ENCODE measurements around the gene PKD1L1.

The PKD1L1 gene

DNA sequence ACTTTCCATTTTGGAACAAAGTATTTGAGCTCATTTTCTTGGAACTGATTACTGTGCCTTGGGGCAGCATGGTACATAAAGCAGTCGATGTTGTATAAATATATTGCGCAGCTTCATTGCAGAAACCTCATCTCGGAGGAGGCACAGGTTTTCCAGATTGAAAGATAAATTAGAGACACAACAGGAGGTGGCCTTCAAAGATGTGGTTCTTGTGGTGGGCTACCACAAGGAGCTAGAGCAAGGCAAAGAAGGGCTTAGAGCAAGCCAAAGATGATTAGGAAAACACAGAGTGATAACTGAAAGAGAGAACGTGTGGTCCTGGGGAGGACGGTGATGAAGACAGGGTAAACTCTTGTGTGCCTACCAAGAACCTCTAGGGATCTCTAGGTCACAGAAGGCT is 197.2 kb downstream of the PKD1L1 start:
- in situ Hi-C loops (cut with HindIII; ENCODE audit: low sequenced_read_pairs): no loop called here

DNA sequence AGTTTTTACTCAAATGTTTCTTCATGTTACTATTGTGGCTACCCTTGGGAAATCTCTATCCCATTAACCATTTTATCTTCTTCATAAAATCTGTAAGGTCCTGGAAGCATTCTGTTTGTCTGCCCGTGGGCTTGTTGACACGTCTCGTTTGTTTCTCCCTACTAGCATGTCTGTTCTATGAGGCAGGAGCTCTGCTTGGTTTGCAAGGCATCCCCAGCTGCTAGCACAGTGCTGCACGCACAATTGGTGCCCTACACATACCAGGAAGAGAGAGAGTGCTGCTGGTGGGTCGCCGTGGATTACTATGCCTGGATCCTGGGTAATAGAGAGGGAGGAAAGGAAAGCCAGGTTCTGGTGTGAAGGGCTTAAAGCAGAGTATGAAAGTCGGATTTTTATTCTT is 200.2 kb downstream of the PKD1L1 start:
- in situ Hi-C loops (cut with HindIII; ENCODE audit: low sequenced_read_pairs): no loop called here

DNA sequence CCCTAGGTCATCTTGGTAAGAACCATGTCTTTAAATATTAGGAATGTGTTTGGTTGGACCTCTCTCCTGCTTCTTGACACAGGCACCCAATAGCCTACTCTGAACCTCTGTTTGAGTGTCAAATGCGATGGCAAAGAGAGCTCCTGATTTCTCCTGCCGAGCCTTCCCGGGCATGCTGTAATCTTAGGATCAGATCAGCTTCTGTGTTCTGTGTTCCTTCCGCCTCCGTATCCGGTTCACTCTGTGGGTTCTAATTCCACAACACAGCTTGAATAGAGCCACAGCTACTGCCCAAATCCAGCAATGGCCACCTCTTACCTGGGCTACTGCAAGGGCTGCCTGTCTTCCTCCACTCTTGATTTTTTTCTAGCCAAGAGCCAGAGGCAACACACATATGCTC is 201.1 kb downstream of the PKD1L1 start:
- in situ Hi-C loops (cut with HindIII; ENCODE audit: low sequenced_read_pairs): no loop called here

DNA sequence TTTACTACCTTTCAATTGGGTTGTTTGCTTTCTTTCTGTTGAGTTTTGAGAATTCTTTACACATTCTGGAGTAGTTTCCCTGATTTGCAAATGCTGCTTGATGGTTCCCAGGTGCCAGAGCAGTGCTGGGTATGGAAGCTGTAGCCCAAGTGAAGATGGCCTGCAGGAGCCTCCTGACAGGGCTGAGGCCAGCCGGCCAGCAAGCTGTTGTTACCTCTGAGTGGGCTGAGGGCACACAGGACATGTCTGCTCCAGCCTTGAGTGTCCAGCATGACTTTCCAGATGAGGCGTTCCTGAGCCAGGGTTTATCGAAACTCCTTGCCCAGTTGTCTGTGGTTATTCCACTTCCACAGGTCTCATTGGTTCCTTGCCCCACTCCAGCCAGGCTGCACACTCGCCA is 201.8 kb downstream of the PKD1L1 start:
- in situ Hi-C loops (cut with HindIII; ENCODE audit: low sequenced_read_pairs): no loop called here

DNA sequence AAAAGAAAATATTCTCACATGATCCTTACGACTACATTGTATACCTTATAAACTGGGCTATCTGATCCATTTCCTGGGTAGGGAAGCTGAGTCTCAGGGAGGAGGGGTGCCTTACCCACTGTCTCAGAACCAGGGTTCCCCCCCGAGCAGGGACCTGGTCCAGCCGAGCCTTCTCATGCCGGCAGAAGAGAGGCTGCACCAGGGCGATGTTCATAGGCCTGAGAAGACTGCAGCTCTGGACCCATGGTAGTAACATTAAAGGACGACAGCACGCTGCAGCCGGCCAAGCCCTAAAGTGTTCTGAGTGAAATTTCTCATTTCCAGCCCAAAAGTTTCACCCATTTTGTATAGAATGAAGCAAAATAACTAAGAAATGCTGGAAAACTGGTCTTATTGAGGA is 203.4 kb downstream of the PKD1L1 start:
- in situ Hi-C loops (cut with HindIII; ENCODE audit: low sequenced_read_pairs): no loop called here

DNA sequence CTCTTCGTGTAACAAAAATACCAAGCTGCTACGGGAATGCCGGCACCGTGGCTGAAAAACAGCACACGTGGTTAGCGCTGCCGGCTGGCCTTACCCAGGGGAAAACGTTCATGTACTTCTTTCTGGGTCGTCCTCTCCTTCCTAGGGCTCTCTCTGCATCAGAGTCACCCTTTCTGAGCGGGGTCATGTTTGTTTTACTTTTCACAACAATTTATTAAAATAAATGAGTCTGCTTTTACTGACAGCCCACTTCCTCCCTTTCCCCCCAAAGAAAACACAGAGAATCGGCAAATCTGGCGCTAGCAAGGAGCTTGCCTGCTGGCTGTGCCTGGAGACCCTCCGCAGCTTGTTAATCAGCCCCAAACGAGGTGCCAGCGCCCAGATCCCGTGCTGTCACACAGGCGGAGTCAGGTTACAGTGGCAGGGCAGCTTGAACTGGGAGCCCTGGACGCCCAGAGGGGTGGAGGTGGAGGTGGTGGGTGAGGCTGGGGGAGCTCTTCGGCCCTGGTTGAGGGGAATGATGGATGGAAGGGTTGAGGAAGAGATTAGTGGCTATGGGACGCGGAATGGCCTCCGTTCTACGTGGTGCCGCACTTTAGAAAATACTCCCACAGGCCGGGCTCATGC is 204.2 kb downstream of the PKD1L1 start:
- in situ Hi-C loops (cut with HindIII; ENCODE audit: low sequenced_read_pairs): no loop called here

DNA sequence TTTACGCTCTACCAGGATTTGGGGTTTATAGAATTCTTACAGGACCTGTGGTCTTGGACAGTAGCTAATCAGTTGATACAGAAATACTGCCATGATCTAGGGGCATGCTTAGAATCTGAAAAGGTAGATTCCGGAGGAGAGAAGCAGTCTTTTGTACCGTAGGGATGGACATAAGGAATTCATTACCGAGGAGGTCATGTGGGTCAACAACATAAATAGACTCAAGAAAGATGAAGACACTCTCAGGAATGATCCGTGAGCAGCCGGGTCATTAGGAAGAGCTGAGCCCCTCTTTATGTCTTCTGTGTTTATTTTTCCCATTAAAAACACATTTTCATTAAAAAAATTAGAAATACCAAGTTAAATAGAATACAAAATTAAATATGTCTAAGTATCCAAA is 206.3 kb downstream of the PKD1L1 start:
- in situ Hi-C loops (cut with HindIII; ENCODE audit: low sequenced_read_pairs): no loop called here

DNA sequence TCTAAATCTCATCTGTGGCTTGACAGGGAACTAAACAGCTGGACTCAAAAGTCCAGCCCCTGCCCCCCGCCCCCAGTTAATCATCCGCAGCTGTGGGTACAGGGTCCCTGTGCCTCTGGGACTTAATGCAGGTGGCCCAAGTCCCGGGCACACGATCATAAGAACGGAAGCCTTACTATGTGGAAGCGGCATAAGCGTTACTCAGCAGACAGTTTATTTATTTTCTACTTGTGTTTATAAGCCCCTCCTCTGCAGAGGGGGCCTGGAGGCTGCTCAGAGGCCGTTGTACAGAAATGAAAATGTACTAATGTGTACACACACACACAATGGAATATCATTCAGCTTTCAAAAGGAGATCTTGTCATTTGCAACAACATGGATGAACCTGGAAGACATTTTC is 208.4 kb downstream of the PKD1L1 start:
- in situ Hi-C loops (cut with HindIII; ENCODE audit: low sequenced_read_pairs): loop anchor here (5.0 kb wide), 1 partner anchor 53 kb away; no protein-coding TSS in a partner anchor

DNA sequence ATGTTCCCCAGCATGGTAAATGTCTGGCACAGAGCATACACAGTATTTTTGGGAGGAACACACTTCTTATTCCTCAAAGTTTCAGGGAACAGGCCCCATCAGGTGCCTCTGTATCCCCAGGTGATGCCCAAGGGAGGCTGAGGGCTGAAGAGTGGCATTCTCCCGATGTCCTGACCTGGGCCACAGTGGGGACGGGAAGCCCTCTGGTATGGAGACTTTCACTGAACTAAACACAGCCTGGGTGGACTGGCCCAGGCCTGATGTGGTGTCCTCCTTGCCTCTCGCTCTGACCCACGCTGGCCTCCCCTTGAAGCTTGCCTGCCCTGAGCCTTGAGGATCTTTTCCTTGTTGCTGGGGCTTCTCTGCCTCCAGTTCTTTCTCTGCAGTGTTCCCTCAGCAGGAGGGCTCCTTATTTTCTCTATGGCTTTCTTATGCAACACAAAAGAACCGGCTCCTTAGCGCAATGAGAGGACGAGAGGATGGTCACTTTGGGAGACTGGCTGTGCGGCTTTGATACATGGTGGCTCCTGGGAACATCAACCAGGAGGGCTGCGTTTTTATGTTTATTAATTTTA is 208.9 kb downstream of the PKD1L1 start:
- in situ Hi-C loops (cut with HindIII; ENCODE audit: low sequenced_read_pairs): loop anchor here (5.0 kb wide), 1 partner anchor 52 kb away; no protein-coding TSS in a partner anchor

DNA sequence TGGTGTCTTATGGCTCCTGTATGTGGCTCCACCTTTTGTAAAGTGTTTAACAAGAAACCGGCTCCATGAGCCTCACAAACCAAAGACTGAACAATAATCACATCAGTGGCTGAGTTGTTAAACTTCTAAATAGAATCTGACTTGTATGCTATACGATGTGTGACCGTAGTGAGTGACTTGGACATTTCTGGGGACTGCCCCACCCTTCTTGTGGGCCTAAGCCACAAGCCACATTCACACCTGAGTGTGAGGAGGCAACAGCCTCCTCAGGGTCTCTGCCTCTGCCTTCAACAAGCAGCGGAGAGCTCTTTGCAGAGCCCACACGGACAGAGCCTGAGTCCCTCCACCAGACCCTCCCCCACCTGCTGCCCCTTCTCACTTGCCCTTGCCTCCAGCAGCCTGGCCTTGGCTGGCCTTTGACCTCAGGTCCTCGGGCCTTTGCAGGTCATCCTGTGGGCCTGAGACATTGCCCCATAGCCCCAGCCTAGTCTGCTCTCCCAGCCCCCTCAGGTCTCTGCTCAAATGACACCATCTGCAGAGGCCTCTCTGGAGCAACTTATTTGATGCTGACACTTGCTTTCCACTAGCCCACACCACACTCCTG is 209.6 kb downstream of the PKD1L1 start:
- in situ Hi-C loops (cut with HindIII; ENCODE audit: low sequenced_read_pairs): loop anchor here (5.0 kb wide), 1 partner anchor 51 kb away; no protein-coding TSS in a partner anchor

DNA sequence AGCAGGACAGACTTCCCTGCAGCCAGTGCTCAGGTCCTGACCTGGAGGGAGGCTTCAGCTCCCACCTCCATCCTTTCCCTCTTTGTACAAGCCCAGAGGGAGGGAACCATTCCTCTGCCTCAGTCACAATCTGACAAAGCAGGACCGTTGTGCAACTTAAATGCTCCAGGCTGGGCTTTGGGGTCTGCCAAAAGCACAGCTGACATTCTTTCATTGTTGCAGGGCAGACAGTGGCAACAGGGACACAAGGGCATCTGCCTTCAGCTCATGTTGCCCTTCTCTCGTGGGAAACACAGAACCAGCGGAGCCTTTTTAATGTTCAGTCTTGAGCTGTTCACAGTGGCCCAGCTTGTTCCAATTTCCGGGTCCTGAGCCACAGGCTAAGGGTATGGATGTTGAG is 210.7 kb downstream of the PKD1L1 start:
- in situ Hi-C loops (cut with HindIII; ENCODE audit: low sequenced_read_pairs): loop anchor here (5.0 kb wide), 1 partner anchor 50 kb away; no protein-coding TSS in a partner anchor

DNA sequence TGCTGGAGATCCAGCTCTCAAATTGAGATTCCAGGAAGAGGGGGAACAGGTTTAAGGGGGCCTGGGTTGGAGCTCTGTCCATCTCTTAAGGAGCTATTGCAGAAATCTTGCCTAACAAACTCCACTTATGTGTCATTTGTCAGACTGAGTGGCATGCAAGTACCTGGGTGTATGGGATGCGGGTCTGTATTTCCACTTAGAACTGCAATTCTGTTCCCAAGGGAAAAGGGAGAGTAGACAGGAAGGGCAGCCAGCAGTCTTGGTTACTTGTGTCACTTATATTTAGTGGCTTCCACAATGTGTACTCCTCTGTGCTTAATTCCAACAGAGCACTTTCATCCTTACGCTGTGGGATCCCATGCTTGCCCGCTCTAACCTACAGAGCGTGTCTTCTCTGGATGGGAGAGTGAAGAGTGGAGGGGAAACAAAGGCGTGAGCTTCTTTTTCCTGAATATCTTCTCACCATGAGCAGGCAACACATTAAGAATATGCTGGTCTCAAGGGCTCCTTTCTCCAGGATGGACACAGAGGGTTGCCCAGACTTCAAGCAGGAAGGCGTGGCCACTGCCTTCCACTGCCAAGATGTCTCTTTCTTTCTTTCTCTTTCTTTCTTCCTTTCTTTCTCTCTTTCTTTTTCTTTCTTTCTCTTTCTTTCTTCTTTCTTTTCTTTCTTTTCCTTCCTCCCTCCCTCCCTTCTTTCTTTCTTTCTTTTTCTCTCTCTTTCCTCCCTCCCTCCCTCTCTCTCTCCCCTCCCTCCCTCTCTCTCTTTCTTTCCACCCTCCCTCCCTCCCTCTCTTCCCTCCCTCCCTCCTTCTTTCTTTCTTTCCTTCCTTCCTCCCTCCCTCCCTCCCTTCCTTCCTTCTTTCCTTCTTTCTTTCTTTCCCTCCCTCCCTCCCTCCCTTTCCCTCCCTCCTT is 212.6 kb downstream of the PKD1L1 start:
- in situ Hi-C loops (cut with HindIII; ENCODE audit: low sequenced_read_pairs): loop anchor here (5.0 kb wide), 1 partner anchor 48 kb away; no protein-coding TSS in a partner anchor

DNA sequence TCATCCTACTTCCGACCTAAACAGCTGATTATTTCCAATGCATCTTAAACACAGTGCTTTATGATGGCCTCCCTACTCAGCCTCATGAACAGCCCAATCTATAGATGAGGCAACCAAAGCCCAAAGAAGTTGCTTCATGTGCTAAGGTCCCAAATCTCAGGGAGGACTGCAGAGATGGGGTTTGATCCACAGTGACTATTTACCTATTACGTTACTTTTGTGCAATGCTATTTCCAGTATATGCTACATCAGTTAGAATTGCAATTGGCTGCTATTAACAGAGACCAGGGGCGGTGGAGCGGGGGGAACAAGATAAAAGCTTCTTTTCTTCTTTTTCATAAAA is 213.3 kb downstream of the PKD1L1 start:
- in situ Hi-C loops (cut with HindIII; ENCODE audit: low sequenced_read_pairs): loop anchor here (5.0 kb wide), 1 partner anchor 48 kb away; no protein-coding TSS in a partner anchor

DNA sequence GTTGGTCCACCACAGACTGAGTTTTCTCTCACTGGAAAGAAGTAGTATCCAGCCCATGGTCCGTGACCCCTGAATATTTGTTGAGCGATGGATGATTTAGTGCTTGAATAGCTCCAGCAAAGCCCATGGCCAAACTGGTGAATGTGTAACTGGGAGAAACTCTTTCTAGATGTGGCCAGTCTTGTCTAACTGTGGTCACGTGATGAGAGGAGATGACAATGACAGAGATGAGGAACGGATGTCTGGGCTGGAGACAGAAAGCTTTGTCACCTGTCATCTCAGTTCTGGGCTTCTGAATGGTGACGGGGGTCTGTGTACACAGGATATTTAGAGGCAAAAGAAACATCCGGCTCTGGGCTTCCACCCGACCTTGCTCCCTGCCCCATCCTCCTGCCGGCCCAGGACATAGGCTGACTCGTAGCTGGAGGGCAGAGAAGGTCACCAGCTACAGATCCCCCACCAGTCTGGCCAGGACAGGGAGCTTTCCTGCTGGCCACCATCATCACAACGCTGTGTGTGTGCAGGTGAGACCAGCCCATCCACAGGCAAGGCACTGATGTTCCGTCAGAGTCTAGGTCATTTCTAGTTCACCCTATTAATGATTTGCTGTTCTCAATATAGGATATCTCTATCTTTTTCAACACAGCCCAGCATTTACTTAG is 213.8 kb downstream of the PKD1L1 start:
- in situ Hi-C loops (cut with HindIII; ENCODE audit: low sequenced_read_pairs): no loop called here

DNA sequence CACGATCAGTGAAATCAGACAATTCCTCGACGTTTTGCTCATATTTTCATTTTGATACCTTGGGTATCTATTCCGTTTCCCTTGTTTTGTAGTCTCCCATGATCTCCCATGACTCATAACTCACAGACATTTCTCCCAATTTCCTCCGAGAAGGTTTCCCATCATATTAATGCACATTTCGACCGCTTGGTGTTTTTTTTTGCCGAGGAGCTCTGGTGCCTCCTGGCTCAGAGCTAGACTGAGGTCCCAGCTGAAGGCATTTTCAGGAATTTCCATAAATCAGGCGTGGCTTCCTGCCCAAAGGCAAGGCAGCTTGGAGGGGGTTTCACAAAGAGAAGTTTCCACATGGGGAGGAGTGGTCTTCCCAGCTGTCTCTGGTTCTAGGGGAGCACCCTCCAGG is 218.1 kb downstream of the PKD1L1 start:
- in situ Hi-C loops (cut with HindIII; ENCODE audit: low sequenced_read_pairs): no loop called here

DNA sequence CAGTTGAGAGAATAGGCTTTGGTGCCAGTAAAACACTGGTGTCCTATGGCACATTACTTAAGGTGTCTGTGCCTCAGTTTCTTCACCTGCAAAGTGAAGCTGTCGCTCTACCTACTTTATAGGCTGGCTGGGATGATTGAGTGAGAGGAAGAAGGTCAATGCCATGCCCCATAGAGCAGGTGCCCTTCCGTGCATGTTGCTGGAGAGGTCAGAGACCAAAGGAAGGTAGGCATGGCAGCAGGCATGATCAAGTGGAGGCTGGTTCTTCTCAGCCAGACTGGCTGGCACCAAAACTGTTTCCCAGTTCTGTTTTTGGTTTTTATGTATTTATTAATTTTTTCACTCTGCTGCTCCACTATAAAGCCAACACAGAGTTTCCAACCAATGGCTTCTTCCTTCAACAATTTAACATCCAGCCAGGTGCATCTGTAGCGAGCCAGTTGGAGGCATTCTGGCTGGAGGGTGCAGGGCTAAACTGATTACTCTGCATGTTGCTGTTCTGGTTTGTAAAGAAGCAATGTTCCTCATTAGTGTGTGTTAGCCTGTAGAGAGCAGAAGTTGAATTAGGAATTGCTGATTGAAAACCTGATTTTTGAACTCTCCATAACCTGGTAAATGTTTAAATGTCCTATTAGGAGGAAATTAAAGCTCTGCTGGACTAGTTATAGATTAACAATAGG is 222.1 kb downstream of the PKD1L1 start:
- in situ Hi-C loops (cut with HindIII; ENCODE audit: low sequenced_read_pairs): no loop called here

DNA sequence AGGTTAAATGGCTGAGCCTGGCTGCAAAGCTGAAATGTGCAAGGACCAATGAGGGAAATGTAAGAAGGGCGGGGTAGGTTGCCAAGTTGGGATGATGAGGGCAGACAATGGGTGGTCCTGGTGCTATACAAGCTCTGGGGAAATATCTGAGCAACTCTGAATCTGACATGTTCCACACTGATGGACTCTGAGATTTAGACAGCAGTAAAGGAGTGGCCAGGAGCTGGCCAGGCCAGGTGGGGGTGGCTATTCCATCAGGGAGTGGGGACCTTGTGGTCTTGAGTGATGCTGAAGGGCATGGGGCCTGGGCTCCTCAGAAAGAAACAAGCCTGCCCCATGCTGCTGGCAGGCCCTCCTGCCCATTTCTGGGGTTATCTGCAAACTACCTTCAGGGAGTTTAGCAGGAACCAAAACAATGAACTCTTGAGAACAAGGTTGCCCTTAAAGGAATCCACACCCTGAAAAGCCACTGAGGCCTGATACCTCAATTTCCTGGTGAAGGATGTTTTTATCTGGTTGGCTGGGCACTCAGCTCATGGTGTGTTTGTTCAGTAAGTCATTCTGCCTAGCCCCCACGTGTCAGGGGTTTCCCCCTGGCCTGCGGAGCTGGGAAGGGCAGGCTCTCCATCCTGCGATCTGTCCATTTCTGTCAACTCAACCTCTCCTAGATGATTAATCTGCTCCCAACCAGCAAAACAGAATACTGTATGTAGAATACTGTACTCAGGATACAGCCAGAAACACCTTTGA is 223.1 kb downstream of the PKD1L1 start:
- in situ Hi-C loops (cut with HindIII; ENCODE audit: low sequenced_read_pairs): no loop called here

Data from endothelial cell of hepatic sinusoid (primary cell).